H1 (cell line): ENCODE data around the gene ZNF225. TPM values are rescaled to one million over a fixed set of nuclear protein-coding genes. Genes with fewer than 3 reads are reported as not detected.

Experiments
- FOSL1 ChIP-seq: IDR thresholded peaks from 2 replicates; pipeline ENCODE4 v1.6.1; 2011; ENCODE audit warnings: mild to moderate bottlenecking, low read depth, low read length, moderate library complexity; ENCODE audit not compliant: insufficient read depth
- KDM4A ChIP-seq: IDR thresholded peaks from one replicate; pipeline ENCODE4 v1.7.1; 2012; ENCODE audit warnings: low read depth, mild to moderate bottlenecking, moderate library complexity, low read length, inconsistent platforms; ENCODE audit not compliant: severe bottlenecking
- RXRA ChIP-seq: IDR thresholded peaks from 2 replicates; pipeline ENCODE4 v1.6.1; 2011; ENCODE audit warnings: low read depth, mild to moderate bottlenecking, low read length, moderate library complexity; ENCODE audit not compliant: insufficient read depth
- SIRT6 ChIP-seq: IDR thresholded peaks from one replicate; pipeline ENCODE4 v1.7.1; 2012; ENCODE audit warnings: low read length, inconsistent platforms
- polyA plus RNA-seq, 7 experiments: library from polyadenylated mRNA; depleted of rRNA in 3 of 7; stranded (reverse) in 5 of 7; unstranded in 2 of 7; fragments of >200 nt in 5 of 7; fragments of 200-250 nt in 2 of 7; gene quantifications; 1 replicate in 5 of 7; 2 replicates in 1 of 7; 4 replicates in 1 of 7; pipeline versions ENCODE4 v1.2.1 to v1.2.3, GENCODE V29; 2011 to 2013; ENCODE audit warnings: missing spikeins in 2 of 7, mixed read lengths in 2 of 7
- total RNA-seq: library from RNA; stranded (reverse); fragmentation: NEBNext Ultra II Directional; extraction: Animal tissue kit (Norgen Biotek cat#: 25700); gene quantifications from 2 replicates; pipeline ENCODE4 v1.2.1, GENCODE V29; 2021

Gene ZNF225
- total and polyA plus RNA-seq, 2 of the 8 experiments (the other 6 are each of a cell fraction or from before 2014, with no cell fraction given): 0.98 to 5.0 TPM

GRCh38 chr19:44141191-44142058, 28.2 kb downstream of the ZNF225 start, which contains the start of gene ZNF234 (continued):
- TF ChIP-seq KDM4A (peak; percentile 91), FOSL1 (no peak), RXRA (no peak), SIRT6 (no peak)
